ENCODE measurements around the gene GRHPR.
A peak's percentile ranks its signal among the peaks of the same experiment; 100 is the strongest.

The GRHPR gene

GRCh38 chr9:37466037-37466709, 43.7 kb downstream of the GRHPR start (continued):
- TF ChIP-seq ZBTB7A (tag by site-specific recombination; IDR thresholded peaks at IDR 0.05; ENCODE audit: low read depth) (no peak), GLIS2 (tag by site-specific recombination; IDR thresholded peaks at IDR 0.05) (0 out of 2 replicates have a peak, but pooled peaks have one; percentile 34), ZNF324 (tag by site-specific recombination; IDR thresholded peaks at IDR 0.05) (no peak), ZBTB20 (tag by site-specific recombination; IDR thresholded peaks at IDR 0.05) (peak; percentile 81), BCL11B (tag by site-specific recombination; IDR thresholded peaks at IDR 0.05; ENCODE audit: low read depth) (no peak), MZF1 (tag by site-specific recombination; IDR thresholded peaks at IDR 0.05; ENCODE audit: borderline replicate concordance) (no peak), ZNF2 (tag by site-specific recombination; IDR thresholded peaks at IDR 0.05) (0 out of 2 replicates have a peak, but pooled peaks have one; percentile 13), HOXD13 (CRISPR knock-in tag; IDR thresholded peaks at IDR 0.05; ENCODE audit: borderline replicate concordance) (no peak), ZNF239 (tag by site-specific recombination; IDR thresholded peaks at IDR 0.05) (no peak), ZNF645 (tag by site-specific recombination; IDR thresholded peaks at IDR 0.05) (no peak), ZNF623 (tag by site-specific recombination; IDR thresholded peaks at IDR 0.05) (no peak), ZNF558 (tag by site-specific recombination; IDR thresholded peaks at IDR 0.05) (no peak), ZNF768 (tag by site-specific recombination; IDR thresholded peaks at IDR 0.05) (no peak), ZNF785 (tag by site-specific recombination; IDR thresholded peaks at IDR 0.05) (no peak), ZNF10 (tag by site-specific recombination; IDR thresholded peaks at IDR 0.05) (peak; percentile 27; the same call in 1 of the 2 replicates), SP7 (tag by site-specific recombination; IDR thresholded peaks at IDR 0.05) (no peak), ZNF391 (tag by site-specific recombination; IDR thresholded peaks at IDR 0.05; ENCODE audit: borderline replicate concordance, low read depth) (0 out of 2 replicates have a peak, but pooled peaks have one; percentile 15), ZNF23 (tag by site-specific recombination; IDR thresholded peaks at IDR 0.05; ENCODE audit: borderline replicate concordance) (no peak), ZBTB48 (tag by site-specific recombination; IDR thresholded peaks at IDR 0.05) (no peak; the same call in 1 of the 2 replicates), SALL2 (tag by site-specific recombination; IDR thresholded peaks at IDR 0.05; ENCODE audit: borderline replicate concordance) (no peak), ZNF837 (tag by site-specific recombination; IDR thresholded peaks at IDR 0.05) (no peak), YY2 (tag by site-specific recombination; IDR thresholded peaks at IDR 0.05) (no peak), ZBTB8A (tag by site-specific recombination; IDR thresholded peaks at IDR 0.05) (peak; percentile 99; the same call in 1 of the 2 replicates), RBAK (tag by site-specific recombination; IDR thresholded peaks at IDR 0.05) (no peak), PRDM6 (tag by site-specific recombination; IDR thresholded peaks at IDR 0.05) (no peak), ZNF157 (tag by site-specific recombination; IDR thresholded peaks at IDR 0.05) (no peak), ZEB2 (tag by site-specific recombination; IDR thresholded peaks at IDR 0.05) (peak; percentile 27; the same call in 1 of the 2 replicates), ZNF660 (tag by site-specific recombination; IDR thresholded peaks at IDR 0.05) (no peak), ZNF404 (tag by site-specific recombination; IDR thresholded peaks at IDR 0.05) (no peak), ZNF292 (tag by site-specific recombination; IDR thresholded peaks at IDR 0.05; ENCODE audit: borderline replicate concordance, low read depth) (no peak), ZFP3 (tag by site-specific recombination; IDR thresholded peaks at IDR 0.05; ENCODE audit: low read depth) (no peak), ZNF311 (tag by site-specific recombination; IDR thresholded peaks at IDR 0.05; ENCODE audit: borderline replicate concordance) (no peak), SETDB1 (IDR thresholded peaks at IDR 0.05; ENCODE audit: insufficient read length, low read length) (no peak), ZBTB26 (tag by site-specific recombination; optimal IDR thresholded peaks at IDR 0.05) (peak; percentile 43), ZNF626 (tag by site-specific recombination; IDR thresholded peaks at IDR 0.05) (no peak), SCRT1 (tag by site-specific recombination; IDR thresholded peaks at IDR 0.05; ENCODE audit: borderline replicate concordance) (no peak), ZNF221 (tag by site-specific recombination; IDR thresholded peaks at IDR 0.05; ENCODE audit: borderline replicate concordance) (no peak), ZNF621 (tag by site-specific recombination; IDR thresholded peaks at IDR 0.05) (no peak), GLI4 (tag by site-specific recombination; IDR thresholded peaks at IDR 0.05) (no peak), ZNF175 (tag by site-specific recombination; IDR thresholded peaks at IDR 0.05) (no peak)
